CD14-positive monocyte (primary cell): ENCODE data around the gene FBLIM1. TPM values are rescaled to one million over a fixed set of nuclear protein-coding genes. Genes with fewer than 3 reads are reported as not detected.

Experiments
- DNase-seq, 3 donors: peaks; one replicate each; pipeline ENCODE4 v3.0.0-alpha.2; 2011 to 2022
- H2AFZ ChIP-seq: 2 replicates; pipeline ENCODE4 v1.6.0; 2012; ENCODE audit warnings: mild to moderate bottlenecking, low read depth, low read length, inconsistent platforms; ENCODE audit not compliant: insufficient read depth, poor library complexity, severe bottlenecking
- H3K27ac ChIP-seq, 2 donors: 1 replicate in 1 of 2; 2 replicates in 1 of 2; pipeline ENCODE4 v1.5.1; 2012 to 2013; ENCODE audit warnings: low read length in 2 of 2, control low read depth in 1 of 2, inconsistent platforms in 1 of 2, low read depth in 1 of 2, mild to moderate bottlenecking in 1 of 2
- H3K27me3 ChIP-seq, 2 donors: one replicate each; pipeline versions ENCODE4 v1.6.0 to v1.6.1; 2011 to 2013; ENCODE audit warnings: low read length in 2 of 2; ENCODE audit not compliant: control insufficient read depth in 2 of 2, insufficient read depth in 2 of 2
- H3K36me3 ChIP-seq, 2 donors: replicated peaks in 1 of 2; 1 replicate in 1 of 2; 2 replicates in 1 of 2; pipeline versions ENCODE4 v1.5.1 to v1.6.1; 2012 to 2013; ENCODE audit warnings: low read length in 2 of 2, control low read depth in 1 of 2, inconsistent platforms in 1 of 2, mild to moderate bottlenecking in 1 of 2; ENCODE audit not compliant: insufficient read depth in 2 of 2, control insufficient read depth in 1 of 2
- H3K4me1 ChIP-seq, 2 donors: 1 replicate in 1 of 2; 2 replicates in 1 of 2; pipeline versions ENCODE4 v1.5.1 to v1.6.1; 2012 to 2013; ENCODE audit warnings: low read length in 2 of 2, control low read depth in 1 of 2, inconsistent platforms in 1 of 2, mild to moderate bottlenecking in 1 of 2, moderate library complexity in 1 of 2; ENCODE audit not compliant: insufficient read depth in 2 of 2, control insufficient read depth in 1 of 2
- H3K4me2 ChIP-seq: replicated peaks from 2 replicates; pipeline ENCODE3; 2012; ENCODE audit warnings: low read length, moderate library complexity, mild to moderate bottlenecking; ENCODE audit not compliant: poor library complexity, severe bottlenecking; ENCODE audit errors: extremely low read depth
- H3K4me3 ChIP-seq, 3 experiments: fragments of 200-600 bp in 1 of 3; sonication (generic) in 1 of 3; replicated peaks in 1 of 3; 1 replicate in 2 of 3; 2 replicates in 1 of 3; pipeline ENCODE4 v1.5.1; 2011 to 2013; ENCODE audit warnings: low read length in 3 of 3, mild to moderate bottlenecking in 3 of 3, control low read depth in 2 of 3, low read depth in 2 of 3, inconsistent platforms in 1 of 3, moderate library complexity in 1 of 3
- H3K79me2 ChIP-seq: 2 replicates; pipeline ENCODE4 v1.6.0; 2012; ENCODE audit warnings: mild to moderate bottlenecking, control low read depth, inconsistent platforms, low read length, moderate library complexity; ENCODE audit not compliant: insufficient read depth
- H3K9ac ChIP-seq: 2 replicates; pipeline ENCODE4 v1.6.0; 2017; ENCODE audit warnings: low read length, mild to moderate bottlenecking; ENCODE audit not compliant: insufficient read depth, poor library complexity, severe bottlenecking
- H3K9me3 ChIP-seq, 2 donors: replicated peaks in 1 of 2; 1 replicate in 1 of 2; 2 replicates in 1 of 2; pipeline versions ENCODE4 v1.5.1 to v1.6.1; 2012 to 2013; ENCODE audit warnings: low read length in 2 of 2, control low read depth in 1 of 2; ENCODE audit not compliant: control insufficient read depth in 1 of 2, insufficient read depth in 1 of 2
- H4K20me1 ChIP-seq: 2 replicates; pipeline ENCODE4 v1.6.0; 2012; ENCODE audit warnings: mild to moderate bottlenecking, low read length, control low read depth, moderate library complexity; ENCODE audit not compliant: insufficient read depth
- H3K27ac Mint-ChIP-seq, 7 donors: one replicate each; pipeline ENCODE4 v1.8.0; 2020; ENCODE audit warnings: mild to moderate bottlenecking in 7 of 7, mixed read lengths in 7 of 7, moderate library complexity in 6 of 7, inconsistent platforms in 2 of 7
- H3K27me3 Mint-ChIP-seq, 3 donors: one replicate each; pipeline ENCODE4 v1.8.0; 2021 to 2022; ENCODE audit warnings: low read depth in 3 of 3, mild to moderate bottlenecking in 3 of 3, mixed read lengths in 3 of 3, moderate library complexity in 3 of 3, inconsistent platforms in 1 of 3
- H3K36me3 Mint-ChIP-seq, 2 donors: one replicate each; pipeline ENCODE4 v1.8.0; 2020; ENCODE audit warnings: mixed read lengths in 2 of 2, inconsistent platforms in 1 of 2, mild to moderate bottlenecking in 1 of 2
- H3K4me1 Mint-ChIP-seq: one replicate; pipeline ENCODE4 v1.8.0; 2020; ENCODE audit warnings: mild to moderate bottlenecking, mixed read lengths
- H3K4me3 Mint-ChIP-seq, 2 donors: one replicate each; pipeline ENCODE4 v1.8.0; 2020; ENCODE audit warnings: mild to moderate bottlenecking in 2 of 2, mixed read lengths in 2 of 2, moderate library complexity in 1 of 2
- H3K9me3 Mint-ChIP-seq, 7 donors: one replicate each; pipeline ENCODE4 v1.8.0; 2020 to 2022; ENCODE audit warnings: mixed read lengths in 7 of 7, mild to moderate bottlenecking in 6 of 7, moderate library complexity in 6 of 7, inconsistent platforms in 2 of 7
- CTCF ChIP-seq: fragments of 200-600 bp; IDR thresholded peaks from one replicate; pipeline ENCODE4 v1.8.0; 2022; ENCODE audit warnings: antibody characterized with exemption, mild to moderate bottlenecking
- WGBS: methylation state at CpG from one replicate; pipeline ENCODE4 v1.1.5; 2013; ENCODE audit warnings: missing lambda C conversion rate; ENCODE audit not compliant: insufficient coverage; 5-methylcytosine and 5-hydroxymethylcytosine counted together
- intact Hi-C, 2 donors: fragments of 100-400 bp; cut with micrococcal nuclease; formaldehyde crosslinking; loops; one replicate each; pipeline versions ENCODE4 v1.15.0 to v1.15.1; 2023
- polyA plus RNA-seq, 3 donors: library from polyadenylated mRNA; depleted of rRNA in 1 of 3; unstranded in 2 of 3; stranded (reverse) in 1 of 3; fragments of 300-500 nt in 2 of 3; fragments of >200 nt in 1 of 3; fragmentation: Illumina TruSeq in 2 of 3; gene quantifications; 1 replicate in 2 of 3; 2 replicates in 1 of 3; pipeline ENCODE4 v1.2.3, GENCODE V29; 2012 to 2021

FBLIM1 gene
- polyA plus RNA-seq, 3 donors = not detected

- no peak overlapping the region for H3K4me3 Mint-ChIP-seq
- no peak overlapping the region for H3K27ac ChIP-seq
- H3K9me3 ChIP-seq = no peaks in the 10 kb centered on the region
- peaks cover 90 to 97% of the 10 kb centered on the region in 2 donors for H3K36me3 ChIP-seq
- H3K9ac ChIP-seq = no peak overlapping the region
- H3K4me1 Mint-ChIP-seq = no peaks in the 10 kb centered on the region
- DNase-seq = no peak
- H3K27me3 Mint-ChIP-seq = peaks cover 0 to 2% (median 0%) of the 10 kb centered on the region in 3 donors
- no peak overlapping the region for H3K4me3 ChIP-seq
- no peak overlapping the region for H3K4me2 ChIP-seq
- H3K36me3 Mint-ChIP-seq = peaks cover 76 to 100% of the 10 kb centered on the region in 2 donors
- no peak for TF ChIP-seq CTCF
- 96% methylated on average over 13 of the region's 20 CpGs for WGBS
- no peaks in the 10 kb centered on the region for H3K9me3 Mint-ChIP-seq
- H3K79me2 ChIP-seq = no peaks in the 10 kb centered on the region
- peak overlapping the region in 3 of 7 donors; percentile 4 to 48 (median 6) for H3K27ac Mint-ChIP-seq
- H2AFZ ChIP-seq = no peak overlapping the region
- H3K4me1 ChIP-seq = no peaks in the 10 kb centered on the region
- intact Hi-C loops = no loop called here
- no peaks in the 10 kb centered on the region for H3K27me3 ChIP-seq
- H4K20me1 ChIP-seq = peaks cover 33% of the 10 kb centered on the region
These were observed 34.9 kb upstream of the FBLIM1 start for GRCh38 chr1:15723631-15724246.

- H3K4me1 Mint-ChIP-seq = no peaks in the 10 kb centered on the region
- TF ChIP-seq CTCF = no peak
- Histone ChIP-seq H3K79me2 (no peaks in the 10 kb centered on the region), H3K4me1 (no peaks in the 10 kb centered on the region), H3K4me3 (no peak overlapping the region), H3K9ac (no peak overlapping the region), H3K9me3 (no peaks in the 10 kb centered on the region), H3K36me3 (peaks cover 88 to 98% of the 10 kb centered on the region in 2 donors), H4K20me1 (peaks cover 29% of the 10 kb centered on the region), H3K27me3 (no peaks in the 10 kb centered on the region), H2AFZ (no peak overlapping the region), H3K4me2 (no peak overlapping the region), H3K27ac (peak overlapping the region in 1 of 2 donors; percentile 20)
- no peak for DNase-seq
- H3K36me3 Mint-ChIP-seq = peaks cover 74 to 98% of the 10 kb centered on the region in 2 donors
- no peaks in the 10 kb centered on the region for H3K9me3 Mint-ChIP-seq
- intact Hi-C loops = no loop called here
- H3K27me3 Mint-ChIP-seq = peaks cover 0 to 2% (median 0%) of the 10 kb centered on the region in 3 donors
- peak overlapping the region in 1 of 7 donors; percentile 41 for H3K27ac Mint-ChIP-seq
- WGBS = 96% methylated on average over 12 of the region's 26 CpGs
- H3K4me3 Mint-ChIP-seq = no peak overlapping the region
These were observed 33.4 kb upstream of the FBLIM1 start for GRCh38 chr1:15724949-15725880.
